Measurements from ENCODE around the gene CREB3L4. TPM values are rescaled to one million over a fixed set of nuclear protein-coding genes. Genes with fewer than 3 reads are reported as not detected.
A peak's percentile ranks its signal among the peaks of the same experiment; 100 is the strongest.

The CREB3L4 gene
- total and polyA plus RNA-seq, 2 of the 13 experiments (the other 11 are each of a cell fraction or from before 2014, with no cell fraction given), result 9.9 to 18.7 TPM

- TF ChIP-seq ZNF569 (CRISPR knock-in tag; IDR thresholded peaks at IDR 0.05; ENCODE audit: borderline replicate concordance), result no peak
- no peak for TF ChIP-seq ATF5 (CRISPR knock-in tag; IDR thresholded peaks at IDR 0.05; ENCODE audit: low read depth)
- TF ChIP-seq SRY (CRISPR knock-in tag; IDR thresholded peaks at IDR 0.05), result 0 out of 2 replicates have a peak, but pooled peaks have one; percentile 28
- TF ChIP-seq ZNF687 (CRISPR knock-in tag; IDR thresholded peaks at IDR 0.05), result peak; percentile 81
- TF ChIP-seq NR3C1 (CRISPR knock-in tag; IDR thresholded peaks at IDR 0.05), result no peak
- no peak for TF ChIP-seq MTF2 (CRISPR knock-in tag; IDR thresholded peaks at IDR 0.05; ENCODE audit: borderline replicate concordance)
- TF ChIP-seq ZNF609 (CRISPR knock-in tag; IDR thresholded peaks at IDR 0.05; ENCODE audit: borderline replicate concordance), result 0 out of 2 replicates have a peak, but pooled peaks have one; percentile 29
- TF ChIP-seq MED8 (CRISPR knock-in tag; IDR thresholded peaks at IDR 0.05; ENCODE audit: insufficient replicate concordance), result no peak
- TF ChIP-seq, protein P1, sequence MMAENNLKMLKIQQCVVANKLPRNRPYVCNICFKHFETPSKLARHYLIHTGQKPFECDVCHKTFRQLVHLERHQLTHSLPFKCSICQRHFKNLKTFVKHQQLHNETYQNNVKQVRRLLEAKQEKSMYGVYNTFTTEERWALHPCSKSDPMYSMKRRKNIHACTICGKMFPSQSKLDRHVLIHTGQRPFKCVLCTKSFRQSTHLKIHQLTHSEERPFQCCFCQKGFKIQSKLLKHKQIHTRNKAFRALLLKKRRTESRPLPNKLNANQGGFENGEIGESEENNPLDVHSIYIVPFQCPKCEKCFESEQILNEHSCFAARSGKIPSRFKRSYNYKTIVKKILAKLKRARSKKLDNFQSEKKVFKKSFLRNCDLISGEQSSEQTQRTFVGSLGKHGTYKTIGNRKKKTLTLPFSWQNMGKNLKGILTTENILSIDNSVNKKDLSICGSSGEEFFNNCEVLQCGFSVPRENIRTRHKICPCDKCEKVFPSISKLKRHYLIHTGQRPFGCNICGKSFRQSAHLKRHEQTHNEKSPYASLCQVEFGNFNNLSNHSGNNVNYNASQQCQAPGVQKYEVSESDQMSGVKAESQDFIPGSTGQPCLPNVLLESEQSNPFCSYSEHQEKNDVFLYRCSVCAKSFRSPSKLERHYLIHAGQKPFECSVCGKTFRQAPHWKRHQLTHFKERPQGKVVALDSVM (CRISPR knock-in tag; IDR thresholded peaks at IDR 0.05), result peak; percentile 90
Observed at GRCh38 chr1:153958111-153958960, 9.4 kb upstream of the CREB3L4 start, which contains the start of gene CRTC2 (continued).

All from HepG2 (cell line).